ENCODE results near the gene AKAP11.

- no peak for TF ChIP-seq CTCF (IDR thresholded peaks at IDR 0.05)
- no peak for TF ChIP-seq EP300 (IDR thresholded peaks at IDR 0.05)
- TF ChIP-seq POLR2AphosphoS5 (IDR thresholded peaks at IDR 0.05) = no peak
- no peak for TF ChIP-seq POLR2A (IDR thresholded peaks at IDR 0.05)
These were observed 2.6 kb downstream of the AKAP11 start for GRCh38 chr13:42274386-42275097.
